PC-3 (cell line): ENCODE measurements around the gene KLKB1. TPM values are rescaled to one million over a fixed set of nuclear protein-coding genes. Genes with fewer than 3 reads are reported as not detected.

Experiments
- ATAC-seq: fragments of 200-7000 bp; cut with Tn5 transposase; 2 replicates; pipeline ENCODE4 v1.9.1; 2020; ENCODE audit warnings: mild to moderate bottlenecking, moderate library complexity
- BruUV-seq: library from RNA; stranded (reverse); fragments of 400-500 nt; replicated peaks from 2 replicates; lab custom pipeline; 2021; lab: Mats Ljungman, UMichigan
- CTCF ChIA-PET: fragments of 300-600 bp; sonication (Branson Sonifier 250); formaldehyde crosslinking; loops from one replicate; lab custom pipeline; 2022; ENCODE audit warnings: antibody characterized with exemption; lab: Charles Lee
- POLR2A ChIA-PET: fragments of 300-600 bp; sonication (Branson Sonifier 250); formaldehyde crosslinking; loops from one replicate; lab custom pipeline; 2022; ENCODE audit warnings: antibody characterized with exemption; ENCODE audit not compliant: unreplicated experiment; lab: Charles Lee
- DNase-seq: peaks from one replicate; pipeline ENCODE4 v3.0.0-alpha.2; 2015
- H2AFZ ChIP-seq: fragments of 300-600 bp; sonication (generic); 2 replicates; pipeline ENCODE4 v1.6.0; 2016; ENCODE audit warnings: antibody characterized with exemption, low read length
- H3F3A ChIP-seq: fragments of 300-600 bp; sonication (generic); one replicate; pipeline ENCODE4 v1.6.0; 2017; ENCODE audit warnings: antibody characterized with exemption, low read length, control low read depth, mild to moderate bottlenecking; ENCODE audit not compliant: unreplicated experiment
- H3K27ac ChIP-seq: fragments of 300-600 bp; sonication (generic); 2 replicates; pipeline ENCODE4 v1.5.1; 2016; ENCODE audit warnings: mild to moderate bottlenecking, low read length
- H3K27me3 ChIP-seq: fragments of 300-600 bp; sonication (generic); 2 replicates; pipeline ENCODE4 v1.6.1; 2016; ENCODE audit warnings: low read length, mixed read lengths
- H3K36me3 ChIP-seq: fragments of 300-600 bp; sonication (generic); 2 replicates; pipeline ENCODE4 v1.6.1; 2016; ENCODE audit warnings: low read depth, mixed run types, low read length, mixed read lengths
- H3K4me1 ChIP-seq: fragments of 300-600 bp; sonication (generic); 2 replicates; pipeline ENCODE4 v1.5.1; 2016; ENCODE audit warnings: low read length; ENCODE audit not compliant: insufficient read depth
- H3K4me2 ChIP-seq: fragments of 300-600 bp; sonication (generic); 2 replicates; pipeline ENCODE4 v1.6.0; 2016; ENCODE audit warnings: low read length
- H3K4me3 ChIP-seq: fragments of 300-600 bp; sonication (generic); 2 replicates; pipeline ENCODE4 v1.5.1; 2016; ENCODE audit warnings: mild to moderate bottlenecking, low read length, mixed read lengths
- H3K79me2 ChIP-seq: fragments of 300-600 bp; sonication (generic); 2 replicates; pipeline ENCODE4 v1.6.1; 2017; ENCODE audit warnings: low read length, mixed read lengths
- H3K9ac ChIP-seq: fragments of 300-600 bp; sonication (generic); 2 replicates; pipeline ENCODE4 v1.6.0; 2016; ENCODE audit warnings: mild to moderate bottlenecking, low read length
- H3K9me2 ChIP-seq: fragments of 300-600 bp; sonication (generic); replicated peaks from 2 replicates; pipeline ENCODE4 v1.6.1; 2016; ENCODE audit warnings: mixed run types, low read length, mixed read lengths
- H3K9me3 ChIP-seq: fragments of 300-600 bp; sonication (generic); 2 replicates; pipeline ENCODE4 v1.6.1; 2016; ENCODE audit warnings: low read length, mixed read lengths
- H4K20me1 ChIP-seq: fragments of 300-600 bp; sonication (generic); 2 replicates; pipeline ENCODE4 v1.6.1; 2016; ENCODE audit warnings: low read length, mixed read lengths
- CTCF ChIP-seq: fragments of 300-600 bp; sonication (generic); conservative IDR thresholded peaks from 2 replicates; pipeline ENCODE4 v1.5.1; 2017; ENCODE audit warnings: antibody characterized with exemption, low read depth, mild to moderate bottlenecking, low read length
- EZH2 ChIP-seq: fragments of 300-600 bp; sonication (generic); IDR thresholded peaks from one replicate; pipeline ENCODE4 v1.6.1; 2017; ENCODE audit warnings: antibody characterized with exemption, mild to moderate bottlenecking, low read length; ENCODE audit not compliant: unreplicated experiment
- EZH2phosphoT487 ChIP-seq: fragments of 300-600 bp; sonication (generic); IDR thresholded peaks from 2 replicates; pipeline ENCODE4 v1.6.1; 2018; ENCODE audit warnings: mild to moderate bottlenecking, antibody characterized with exemption, low read length, borderline replicate concordance
- intact Hi-C: fragments of 100-400 bp; cut with micrococcal nuclease; formaldehyde crosslinking; loops from 2 replicates; pipeline ENCODE4 v1.9.0; 2023
- total RNA-seq: library from RNA; depleted of rRNA; stranded (reverse); fragments of >200 nt; gene quantifications from 2 replicates; pipeline ENCODE4 v1.2.3, GENCODE V29; 2014

Gene KLKB1
- total RNA-seq, 1 experiment from 2014 or later = not detected

- TF ChIP-seq CTCF (no peak), EZH2phosphoT487 (no peak), EZH2 (no peak)
- Histone ChIP-seq H3K79me2 (no peaks in the 10 kb centered on the region), H3K9ac (0 out of 2 replicates have a peak overlapping the region, but pooled peaks have one; percentile 6), H3K4me1 (no peaks in the 10 kb centered on the region; the same call in 1 of the 2 replicates), H3K27me3 (no peaks in the 10 kb centered on the region; the same call in 1 of the 2 replicates), H3K9me3 (no peaks in the 10 kb centered on the region), H3K36me3 (no peaks in the 10 kb centered on the region), H3K9me2 (no peaks in the 10 kb centered on the region), H3K4me2 (peak overlapping the region; percentile 91), H4K20me1 (no peaks in the 10 kb centered on the region), H3K4me3 (peak overlapping the region; percentile 75), H3F3A (no peaks in the 10 kb centered on the region), H3K27ac (no peak overlapping the region), H2AFZ (peak overlapping the region; percentile 95)
- ATAC-seq (peak; percentile 21), DNase-seq (peak; percentile 6)
- ChIA-PET CTCF (no interaction called here), POLR2A (no interaction called here)
- BruUV-seq = no TSS peak
- intact Hi-C loops = no loop called here
Measured at GRCh38 chr4:186192066-186192612, 35.2 kb upstream of the KLKB1 start.

GRCh38 chr4:186193851-186194250 is 33.5 kb upstream of the KLKB1 start:
- no peaks in the 10 kb centered on the region; the same call in 1 of the 2 replicates for H3K27me3 ChIP-seq
- CTCF ChIA-PET = no interaction called here
- H3K9me2 ChIP-seq = no peaks in the 10 kb centered on the region
- H4K20me1 ChIP-seq = no peaks in the 10 kb centered on the region
- TF ChIP-seq EZH2 (no peak), CTCF (no peak), EZH2phosphoT487 (no peak)
- no peak overlapping the region for H2AFZ ChIP-seq
- no peaks in the 10 kb centered on the region for H3K36me3 ChIP-seq
- DNase-seq (no peak), ATAC-seq (no peak)
- POLR2A ChIA-PET = no interaction called here
- no peaks in the 10 kb centered on the region for H3F3A ChIP-seq
- no peak overlapping the region for H3K9ac ChIP-seq
- intact Hi-C loops = no loop called here
- no peaks in the 10 kb centered on the region; the same call in 1 of the 2 replicates for H3K4me1 ChIP-seq
- H3K79me2 ChIP-seq = no peaks in the 10 kb centered on the region
- H3K27ac ChIP-seq = no peak overlapping the region
- no peak overlapping the region for H3K4me2 ChIP-seq
- BruUV-seq = no TSS peak
- H3K9me3 ChIP-seq = no peaks in the 10 kb centered on the region
- H3K4me3 ChIP-seq = no peak overlapping the region

GRCh38 chr4:186196063-186196462 is 31.2 kb upstream of the KLKB1 start:
- Histone ChIP-seq H3K36me3 (no peaks in the 10 kb centered on the region), H3F3A (no peaks in the 10 kb centered on the region), H3K4me1 (no peaks in the 10 kb centered on the region), H3K27ac (no peak overlapping the region), H3K9ac (no peak overlapping the region), H3K9me3 (no peaks in the 10 kb centered on the region), H3K27me3 (no peaks in the 10 kb centered on the region; the same call in 1 of the 2 replicates), H3K4me2 (no peak overlapping the region), H3K9me2 (no peaks in the 10 kb centered on the region), H3K4me3 (no peak overlapping the region), H4K20me1 (no peaks in the 10 kb centered on the region), H2AFZ (no peak overlapping the region), H3K79me2 (no peaks in the 10 kb centered on the region)
- POLR2A ChIA-PET = no interaction called here
- no peak for ATAC-seq
- no TSS peak for BruUV-seq
- CTCF ChIA-PET = no interaction called here
- no peak for DNase-seq
- intact Hi-C loops = no loop called here
- TF ChIP-seq EZH2phosphoT487 = no peak
- no peak for TF ChIP-seq EZH2
- no peak for TF ChIP-seq CTCF
